HG02943 (cell line): ENCODE data around the gene NTSR2.

Experiments
- ATAC-seq: cut with Tn5 transposase; IDR thresholded peaks from one replicate; pipeline ENCODE4 v1.9.1; 2021; ENCODE audit warnings: mild to moderate bottlenecking, low read depth, moderate library complexity; ENCODE audit not compliant: unreplicated experiment

NTSR2 gene

DNA sequence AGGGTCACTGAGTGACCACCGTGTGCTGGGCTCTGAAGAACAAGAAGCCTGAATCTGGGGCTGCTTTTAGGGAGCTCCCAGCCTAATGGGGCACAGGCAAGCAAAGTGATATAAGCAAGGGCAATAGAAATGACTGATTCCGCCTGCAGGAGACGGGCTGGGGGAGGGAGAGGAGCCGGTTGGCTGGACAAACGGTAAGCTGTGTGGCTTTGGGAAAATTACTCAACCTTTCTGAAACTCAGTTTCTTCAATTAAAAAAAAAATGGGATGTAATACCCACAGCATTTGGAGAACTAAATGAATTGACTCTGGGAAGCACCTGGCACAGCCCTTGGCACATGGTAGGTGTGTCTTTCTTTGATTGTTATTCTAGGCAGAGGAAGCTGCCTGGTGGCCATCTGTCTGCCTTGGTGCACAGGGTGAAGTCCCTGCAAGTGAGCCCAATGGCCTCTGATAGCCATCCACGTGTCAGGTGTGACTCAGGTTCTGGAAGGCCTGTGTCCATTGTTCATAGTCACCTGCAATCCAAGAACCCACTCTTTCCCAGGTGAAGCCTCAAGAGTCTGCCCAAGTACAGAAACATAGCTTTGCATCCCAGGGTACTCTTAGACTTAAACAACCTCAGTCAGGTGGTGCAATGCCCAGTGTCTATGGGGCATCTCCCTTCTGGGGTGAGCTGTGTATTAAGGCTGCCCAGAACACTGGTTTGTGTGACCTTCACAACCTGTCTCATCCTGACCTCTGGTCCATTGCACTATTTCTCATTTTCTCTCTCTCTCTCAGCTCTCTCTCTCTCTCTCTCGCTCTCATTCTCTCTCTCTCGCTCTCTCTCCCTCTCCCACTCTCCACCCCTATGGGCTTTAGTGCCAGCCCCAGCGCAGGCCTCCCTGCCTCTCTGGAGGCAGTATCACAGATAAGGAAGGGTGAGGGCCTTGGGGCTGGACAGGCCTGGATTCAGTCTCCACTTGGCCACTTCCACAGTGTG, 30.0 kb upstream of the NTSR2 start:
- no peak for ATAC-seq

DNA sequence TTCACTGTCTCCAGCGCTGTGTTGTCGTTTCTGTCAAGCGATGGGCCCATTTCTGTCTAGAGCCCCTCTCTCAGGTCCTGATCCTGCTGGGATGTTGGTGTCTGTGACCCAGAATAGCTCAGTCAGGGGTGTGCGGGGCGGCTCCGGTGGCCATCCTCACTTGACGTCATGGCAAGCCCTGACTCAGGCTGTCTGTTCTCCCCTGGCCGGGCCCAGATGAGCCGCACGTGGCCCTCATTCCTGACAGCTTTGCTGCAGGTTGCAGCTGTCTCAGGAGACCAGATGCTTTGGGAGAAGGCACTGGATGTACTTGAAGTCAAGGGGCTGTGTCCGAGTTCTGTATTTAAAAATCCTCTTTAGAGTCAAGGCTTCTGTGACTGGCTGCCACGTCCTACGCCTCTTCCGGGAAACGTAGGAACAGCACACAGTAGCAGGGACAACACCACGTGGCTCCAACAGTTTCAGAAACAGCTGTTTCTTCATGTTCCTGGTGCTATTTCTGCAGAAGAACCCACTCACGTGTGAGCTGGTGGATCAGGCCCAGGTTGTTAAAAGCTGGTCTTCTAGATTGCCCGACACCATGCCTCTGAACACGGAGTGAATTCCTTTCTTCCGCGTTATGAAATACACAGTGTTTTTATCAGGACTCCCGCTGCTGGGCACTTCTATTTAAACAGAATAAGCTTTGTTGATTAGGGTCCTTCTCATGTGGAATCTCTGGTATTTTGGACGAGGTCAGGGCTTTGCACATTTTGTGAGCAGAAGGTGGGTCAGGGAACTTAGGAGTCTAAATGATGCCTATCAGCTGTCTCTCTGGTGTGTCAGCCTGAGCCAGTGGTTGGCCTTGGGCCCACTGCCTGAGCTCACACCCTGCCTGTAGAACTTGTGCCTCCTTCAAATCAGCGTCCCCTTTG, 28.3 kb upstream of the NTSR2 start:
- no peak for ATAC-seq

- ATAC-seq, result no peak
Observed at GRCh38 chr2:11697103-11697871, 27.3 kb upstream of the NTSR2 start.

- no peak for ATAC-seq
Observed at GRCh38 chr2:11696736-11697102, 26.7 kb upstream of the NTSR2 start.

GRCh38 chr2:11695576-11695975, 25.6 kb upstream of the NTSR2 start:
- ATAC-seq, result no peak

GRCh38 chr2:11692966-11693521, 23.0 kb upstream of the NTSR2 start:
- ATAC-seq, result peak; percentile 88

- ATAC-seq, result no peak
Observed at GRCh38 chr2:11691076-11691660, 21.2 kb upstream of the NTSR2 start.

GRCh38 chr2:11688222-11689069, 18.5 kb upstream of the NTSR2 start:
- peak; percentile 43 for ATAC-seq

GRCh38 chr2:11687736-11688135, 17.7 kb upstream of the NTSR2 start:
- no peak for ATAC-seq

DNA sequence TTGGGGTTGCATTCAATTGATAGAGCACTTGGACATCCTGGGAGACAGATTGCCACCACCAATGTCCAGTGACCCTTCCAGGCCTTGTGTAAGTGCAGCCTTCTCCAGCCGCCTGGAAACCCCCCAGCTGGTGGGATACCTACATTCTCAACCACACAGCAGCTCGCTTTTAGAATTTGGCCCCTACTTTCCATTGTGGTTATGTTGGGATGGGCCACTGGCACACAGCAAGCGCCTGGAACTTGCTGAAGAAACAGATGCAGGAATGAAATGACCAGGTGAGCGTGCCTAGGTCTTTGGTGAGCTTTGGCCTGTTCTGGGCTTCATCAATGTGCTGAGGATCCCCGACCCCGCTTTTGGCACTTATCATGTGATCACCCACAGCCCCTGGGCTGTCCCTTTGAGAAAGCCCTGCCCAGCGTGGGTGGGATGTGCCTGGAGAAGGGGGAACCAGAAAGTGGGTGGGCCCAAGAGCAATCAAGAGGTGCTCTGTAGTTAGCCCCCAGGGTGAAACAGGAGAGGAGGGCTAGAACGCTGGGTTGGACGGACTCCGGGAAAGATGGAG, 16.0 kb upstream of the NTSR2 start:
- no peak for ATAC-seq

DNA sequence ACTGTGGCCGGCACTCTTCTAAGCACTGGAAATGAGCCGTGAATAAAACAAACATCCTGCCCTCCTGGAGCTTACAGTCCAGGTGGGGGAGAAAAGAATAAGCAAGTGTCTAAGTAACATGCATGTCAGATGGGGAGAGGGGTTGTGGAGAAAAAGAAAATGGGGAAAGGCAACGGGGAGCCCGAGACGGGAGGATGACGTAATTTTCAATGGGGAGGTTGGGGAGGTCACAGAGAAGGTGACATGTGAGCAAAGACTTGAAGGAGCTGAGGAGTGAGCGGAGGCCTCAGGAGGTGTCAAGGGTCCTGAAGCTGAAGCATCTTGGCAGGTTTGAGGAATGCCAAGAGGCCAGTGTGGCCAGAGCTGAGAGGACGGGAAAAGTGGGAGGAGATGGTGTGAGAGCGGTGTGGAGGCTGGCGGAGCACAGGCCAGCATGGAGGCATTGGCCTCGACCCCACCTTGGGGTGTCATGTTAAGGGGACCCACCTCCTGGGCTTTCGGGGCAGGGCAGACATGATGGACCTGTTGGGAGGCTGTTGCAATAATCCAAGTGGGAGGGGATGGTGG, 15.0 kb upstream of the NTSR2 start:
- ATAC-seq, result no peak

- no peak for ATAC-seq
Observed at GRCh38 chr2:11683966-11684365, 14.0 kb upstream of the NTSR2 start.

DNA sequence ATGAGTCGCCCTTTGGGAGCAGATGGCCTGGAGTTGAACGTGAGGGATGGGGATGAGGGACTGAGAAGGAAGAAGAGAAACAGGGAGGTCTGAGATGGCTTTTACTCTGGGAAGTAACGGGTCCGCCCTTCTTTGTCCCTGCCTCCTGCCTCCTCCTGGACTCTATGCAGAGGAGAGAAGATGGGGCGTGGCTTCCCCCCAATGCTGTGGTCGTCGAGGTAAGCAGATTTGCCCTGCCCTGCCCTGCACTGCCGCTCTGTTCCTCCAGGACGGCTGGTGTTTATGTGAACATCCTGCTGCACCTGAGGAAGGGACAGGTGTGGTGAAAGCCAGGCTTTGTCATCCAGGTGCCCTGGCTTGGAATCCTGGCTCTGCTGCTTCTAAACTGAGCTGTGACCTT, 13.5 kb upstream of the NTSR2 start:
- no peak for ATAC-seq

GRCh38 chr2:11682590-11682915, 12.6 kb upstream of the NTSR2 start:
- no peak for ATAC-seq

DNA sequence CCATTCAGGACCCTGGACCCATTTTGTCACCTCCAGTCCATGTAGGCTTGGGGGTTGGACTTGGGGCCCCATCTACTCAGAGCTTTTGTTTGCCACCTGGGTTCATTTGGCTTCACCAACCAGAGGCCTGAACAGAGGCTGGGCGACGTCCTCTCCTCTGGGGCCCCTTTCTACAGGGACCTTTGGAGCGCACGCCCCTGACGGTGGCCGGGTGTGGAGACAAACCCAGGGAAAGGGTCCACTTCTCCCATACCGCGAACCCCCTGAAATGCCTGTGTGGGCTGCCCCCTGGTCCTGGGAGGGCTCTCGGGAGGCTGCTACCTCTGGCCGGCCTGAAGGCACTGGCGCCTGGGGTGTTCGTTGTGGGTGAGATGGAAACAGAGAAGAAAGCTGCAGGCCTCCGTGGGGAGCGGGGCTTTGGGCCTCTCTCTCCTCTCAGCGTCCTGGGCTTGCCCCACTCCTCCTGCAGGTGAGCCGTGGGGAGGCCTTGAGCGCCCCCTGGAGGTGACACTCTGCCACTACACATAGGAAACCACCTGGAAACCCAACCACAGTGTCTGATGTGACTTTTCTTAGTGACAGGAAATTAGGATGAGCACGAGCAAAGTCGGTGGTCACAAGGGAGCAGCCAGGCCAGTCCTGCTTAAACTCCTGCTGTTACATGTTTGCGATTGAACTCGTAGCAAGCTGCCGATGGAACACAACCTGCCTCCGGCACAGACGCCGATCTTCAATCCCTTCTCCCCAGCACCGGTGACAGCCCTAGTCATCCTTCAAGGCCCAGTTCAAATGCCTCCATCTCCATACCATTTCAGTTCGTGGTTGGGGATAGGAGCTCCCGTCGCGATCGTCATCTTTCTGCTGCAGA, 12.0 kb upstream of the NTSR2 start:
- ATAC-seq, result no peak

DNA sequence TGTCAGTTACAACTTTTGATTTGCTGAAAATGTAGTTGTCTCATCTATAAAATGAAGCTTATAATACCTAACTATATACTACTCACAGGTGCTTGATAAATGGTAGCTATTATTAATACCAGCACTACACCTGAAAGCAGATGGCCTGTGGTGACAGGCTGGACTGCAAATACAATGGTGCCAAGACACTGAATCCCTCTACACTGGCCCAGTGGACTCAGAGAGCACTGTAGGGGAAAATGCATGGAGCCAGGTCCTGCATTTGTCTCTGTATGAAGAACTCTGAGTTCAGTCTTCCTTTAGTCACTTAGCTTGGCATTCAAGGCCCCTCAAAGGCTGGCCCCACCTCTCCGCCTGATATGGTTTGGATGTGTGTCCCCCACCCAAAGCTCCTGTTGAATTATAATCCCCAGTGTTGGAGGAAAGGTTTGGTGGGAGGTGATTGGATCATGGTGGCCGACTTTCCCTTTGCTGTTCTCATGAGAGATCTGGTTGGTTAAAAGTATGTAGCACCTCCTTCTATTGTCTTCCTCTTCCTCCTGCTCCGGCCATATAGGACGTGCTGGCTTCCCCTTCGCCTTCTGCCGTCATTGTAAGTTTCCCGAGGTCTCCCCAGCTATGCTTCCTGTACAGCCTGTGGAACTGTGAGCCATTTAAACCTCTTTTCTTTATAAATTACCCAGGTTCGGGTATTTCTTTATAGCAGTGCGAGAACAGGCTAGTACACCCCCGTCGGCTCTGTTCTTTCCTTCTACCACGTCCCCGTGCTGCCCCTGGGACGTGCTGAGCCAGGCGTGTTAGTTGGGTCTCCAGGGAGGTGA, 11.1 kb upstream of the NTSR2 start:
- ATAC-seq, result no peak
